HG03039 (cell line): Measurements from ENCODE around the gene ZBTB18.
"Not testable (repeated sequence)": the region's sequence is repeated elsewhere in the genome, so short reads cannot be mapped to it uniquely, and the experiment has no call there.

ENCODE experiments used
- ATAC-seq: cut with Tn5 transposase; IDR thresholded peaks from one replicate; pipeline ENCODE4 v1.9.1; 2021; ENCODE audit warnings: mild to moderate bottlenecking, moderate library complexity; ENCODE audit not compliant: unreplicated experiment

ZBTB18 gene

GRCh38 chr1:244041466-244042120, 9.5 kb upstream of the ZBTB18 start:
- ATAC-seq, result no peak

- no peak for ATAC-seq
Measured at GRCh38 chr1:244042293-244042692, 8.8 kb upstream of the ZBTB18 start.

GRCh38 chr1:244044423-244044822, 6.7 kb upstream of the ZBTB18 start:
- no peak for ATAC-seq

- not testable (repeated sequence) for ATAC-seq
Measured at GRCh38 chr1:244046254-244046653, 4.8 kb upstream of the ZBTB18 start.

GRCh38 chr1:244046907-244047611, 4.0 kb upstream of the ZBTB18 start:
- ATAC-seq, result no peak

- peak; percentile 62 for ATAC-seq
Measured at GRCh38 chr1:244047621-244048255, 3.3 kb upstream of the ZBTB18 start.

GRCh38 chr1:244048256-244049161, 2.6 kb upstream of the ZBTB18 start:
- peak; percentile 75 for ATAC-seq

GRCh38 chr1:244049162-244050013, 1.7 kb upstream of the ZBTB18 start:
- no peak for ATAC-seq

- ATAC-seq, result no peak
Measured at GRCh38 chr1:244050014-244050834, 859 bp upstream of the ZBTB18 start.

- ATAC-seq, result no peak
Measured at GRCh38 chr1:244052016-244052727, 1.1 kb downstream of the ZBTB18 start.

GRCh38 chr1:244052728-244053312, 1.7 kb downstream of the ZBTB18 start:
- ATAC-seq, result no peak

GRCh38 chr1:244053831-244054230, 2.7 kb downstream of the ZBTB18 start:
- ATAC-seq, result no peak

GRCh38 chr1:244054247-244054923, 3.3 kb downstream of the ZBTB18 start:
- no peak for ATAC-seq

- no peak for ATAC-seq
Measured at GRCh38 chr1:244054924-244055263, 3.8 kb downstream of the ZBTB18 start.

GRCh38 chr1:244056577-244056976, 5.5 kb downstream of the ZBTB18 start:
- ATAC-seq, result no peak

- ATAC-seq, result no peak
Measured at GRCh38 chr1:244057474-244058385, 6.6 kb downstream of the ZBTB18 start.

GRCh38 chr1:244060117-244060516, 9.0 kb downstream of the ZBTB18 start:
- ATAC-seq, result no peak
